Stimulated activated CD8-positive, alpha-beta memory T cell treated with anti-CD3 and anti-CD28 coated beads, Interleukin-4, amount 100 ng/mL, for 4 hours (primary cell): ENCODE results near the gene AMTN.
"Not testable (repeated sequence)": the region's sequence is repeated elsewhere in the genome, so short reads cannot be mapped to it uniquely, and the experiment has no call there.

Experiments
- DNase-seq, 2 donors: peaks; one replicate each; pipeline ENCODE4 v3.0.0-alpha.2; 2020; ENCODE audit warnings: low read depth in 2 of 2, low spot score in 1 of 2

The AMTN gene

GRCh38 chr4:70518269-70518668 lies at the start of gene AMTN:
Gene AMTN (plus strand): TSS chr4:70518569. CDS start chr4:70518778, 209 bp downstream.
- DNase-seq, result no peak

- no peak for DNase-seq
These were observed 46.5 kb upstream of the AMTN start, which contains the start of gene MUC7 for GRCh38 chr4:70471897-70472296. Gene MUC7 (plus strand): TSS chr4:70472197. CDS start chr4:70474022, 1,825 bp downstream.

- no peak for DNase-seq
These were observed 44.7 kb upstream of the AMTN start for GRCh38 chr4:70473679-70474078.

GRCh38 chr4:70488748-70489147 lies 29.6 kb upstream of the AMTN start:
- no peak for DNase-seq

GRCh38 chr4:70496231-70496630 lies 22.1 kb upstream of the AMTN start:
- DNase-seq, result no peak

- DNase-seq, result not testable (repeated sequence)
These were observed 16.5 kb upstream of the AMTN start for GRCh38 chr4:70501838-70502237.

GRCh38 chr4:70504733-70505132 lies 13.6 kb upstream of the AMTN start:
- DNase-seq, result no peak

- peak; percentile 6 for DNase-seq
These were observed 13.1 kb upstream of the AMTN start for GRCh38 chr4:70505151-70505748.

- no peak for DNase-seq
These were observed 9.6 kb upstream of the AMTN start for GRCh38 chr4:70508801-70509200.

GRCh38 chr4:70511365-70511764 lies 7.0 kb upstream of the AMTN start:
- no peak for DNase-seq

GRCh38 chr4:70515367-70516250 lies 2.8 kb upstream of the AMTN start:
- no peak for DNase-seq

- DNase-seq, result no peak
These were observed 347 bp downstream of the AMTN start for GRCh38 chr4:70518716-70519115.

GRCh38 chr4:70522626-70523025 lies 4.3 kb downstream of the AMTN start:
- no peak for DNase-seq

- DNase-seq, result no peak
These were observed 12.6 kb downstream of the AMTN start for GRCh38 chr4:70530997-70531396.

- DNase-seq, result no peak
These were observed 13.6 kb downstream of the AMTN start for GRCh38 chr4:70531981-70532380.

GRCh38 chr4:70533211-70533610 lies 14.8 kb downstream of the AMTN start:
- DNase-seq, result no peak

GRCh38 chr4:70533791-70534190 lies 15.4 kb downstream of the AMTN start:
- no peak for DNase-seq

- DNase-seq, result not testable (repeated sequence)
These were observed 16.5 kb downstream of the AMTN start for GRCh38 chr4:70534886-70535285.

- no peak for DNase-seq
These were observed 20.5 kb downstream of the AMTN start for GRCh38 chr4:70538869-70539268.

- no peak for DNase-seq
These were observed 26.0 kb downstream of the AMTN start for GRCh38 chr4:70544279-70544868.

GRCh38 chr4:70556856-70557255 lies 38.5 kb downstream of the AMTN start:
- DNase-seq, result no peak

- DNase-seq, result no peak
These were observed 41.0 kb downstream of the AMTN start for GRCh38 chr4:70559211-70559830.
